Activated T-helper 2 cell treated with anti-CD3 and anti-CD28 coated beads, Interferon-gamma antibody, Interleukin-2, Interleukin-4, amounts not matched to agents 10 μg/mL and 5 μg/mL and 100 μg/mL, durations not matched to agents 14 hours and 24 hours and 36 hours (primary cell): ENCODE measurements around the gene MRAS. TPM values are rescaled to one million over a fixed set of nuclear protein-coding genes. Genes with fewer than 3 reads are reported as not detected.

ENCODE experiments used
- DNase-seq: peaks from one replicate; pipeline ENCODE4 v3.0.0; 2021; ENCODE audit warnings: low spot score
- H3K27ac Mint-ChIP-seq: one replicate; pipeline ENCODE4 v1.8.0; 2021; ENCODE audit warnings: mixed read lengths
- H3K27me3 Mint-ChIP-seq: one replicate; pipeline ENCODE4 v1.8.0; 2021; ENCODE audit warnings: low read depth, mixed read lengths
- H3K36me3 Mint-ChIP-seq: one replicate; pipeline ENCODE4 v1.8.0; 2021; ENCODE audit warnings: low read depth, mixed read lengths
- H3K4me1 Mint-ChIP-seq: one replicate; pipeline ENCODE4 v1.8.0; 2021; ENCODE audit warnings: low read depth, mixed read lengths
- H3K4me3 Mint-ChIP-seq: one replicate; pipeline ENCODE4 v1.8.0; 2021; ENCODE audit warnings: low read depth, mild to moderate bottlenecking, moderate library complexity, mixed read lengths
- H3K9me3 Mint-ChIP-seq: one replicate; pipeline ENCODE4 v1.8.0; 2021; ENCODE audit warnings: mixed read lengths
- intact Hi-C: fragments of 100-400 bp; cut with micrococcal nuclease; formaldehyde crosslinking; loops from one replicate; pipeline ENCODE4 v1.15.1; 2023
- total RNA-seq: library from RNA; stranded (reverse); gene quantifications from 2 replicates; pipeline ENCODE4 v1.2.3, GENCODE V29; 2022

MRAS gene
- total RNA-seq, 1 donor from 2014 or later, result not detected

DNA sequence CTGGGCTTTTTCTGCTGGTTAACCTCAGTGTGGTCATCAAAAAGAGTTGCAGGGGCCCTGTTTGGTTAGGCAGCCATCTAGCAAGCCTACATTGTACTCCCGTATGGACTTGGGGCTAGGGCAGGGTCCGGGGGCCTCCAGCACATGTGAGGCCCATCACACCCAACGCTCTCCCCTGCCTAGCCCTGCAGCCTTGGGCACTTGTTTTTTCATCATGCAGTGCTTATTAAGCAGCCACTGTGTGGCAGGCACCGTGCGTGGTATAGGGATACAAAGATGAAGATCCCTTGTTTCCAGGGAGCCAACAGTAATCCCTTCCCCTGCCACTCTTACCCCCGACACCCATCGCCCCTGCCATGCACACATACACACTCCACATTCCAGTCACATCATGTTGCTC lies 14.2 kb downstream of the MRAS start:
- Mint-ChIP-seq H3K27me3 (no peaks in the 10 kb centered on the region), H3K9me3 (no peaks in the 10 kb centered on the region), H3K4me1 (peaks cover under 1% of the 10 kb centered on the region), H3K27ac (no peak overlapping the region), H3K4me3 (no peak overlapping the region), H3K36me3 (no peaks in the 10 kb centered on the region)
- DNase-seq, result no peak
- intact Hi-C loops, result no loop called here

DNA sequence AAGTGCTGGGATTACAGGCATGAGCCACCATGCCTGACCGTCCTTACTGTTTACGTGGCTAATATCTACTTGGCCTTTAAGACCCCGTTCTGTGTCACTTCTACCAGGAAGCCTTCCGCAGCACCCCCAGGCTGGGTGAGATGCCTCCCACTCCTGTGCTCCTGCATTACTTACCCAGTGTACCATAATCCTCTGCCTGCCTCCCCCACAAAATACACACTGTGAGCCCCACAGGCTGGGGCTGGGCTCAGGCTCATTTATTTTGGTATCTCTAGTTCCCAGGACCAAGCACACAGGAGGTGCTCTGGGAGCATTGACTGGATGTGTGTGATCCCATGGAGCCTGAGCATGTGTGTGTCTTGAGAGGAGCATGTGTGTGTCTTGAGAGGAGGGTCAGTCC lies 14.9 kb downstream of the MRAS start:
- peaks cover 2% of the 10 kb centered on the region for H3K4me1 Mint-ChIP-seq
- no peaks in the 10 kb centered on the region for H3K36me3 Mint-ChIP-seq
- H3K9me3 Mint-ChIP-seq, result no peaks in the 10 kb centered on the region

DNA sequence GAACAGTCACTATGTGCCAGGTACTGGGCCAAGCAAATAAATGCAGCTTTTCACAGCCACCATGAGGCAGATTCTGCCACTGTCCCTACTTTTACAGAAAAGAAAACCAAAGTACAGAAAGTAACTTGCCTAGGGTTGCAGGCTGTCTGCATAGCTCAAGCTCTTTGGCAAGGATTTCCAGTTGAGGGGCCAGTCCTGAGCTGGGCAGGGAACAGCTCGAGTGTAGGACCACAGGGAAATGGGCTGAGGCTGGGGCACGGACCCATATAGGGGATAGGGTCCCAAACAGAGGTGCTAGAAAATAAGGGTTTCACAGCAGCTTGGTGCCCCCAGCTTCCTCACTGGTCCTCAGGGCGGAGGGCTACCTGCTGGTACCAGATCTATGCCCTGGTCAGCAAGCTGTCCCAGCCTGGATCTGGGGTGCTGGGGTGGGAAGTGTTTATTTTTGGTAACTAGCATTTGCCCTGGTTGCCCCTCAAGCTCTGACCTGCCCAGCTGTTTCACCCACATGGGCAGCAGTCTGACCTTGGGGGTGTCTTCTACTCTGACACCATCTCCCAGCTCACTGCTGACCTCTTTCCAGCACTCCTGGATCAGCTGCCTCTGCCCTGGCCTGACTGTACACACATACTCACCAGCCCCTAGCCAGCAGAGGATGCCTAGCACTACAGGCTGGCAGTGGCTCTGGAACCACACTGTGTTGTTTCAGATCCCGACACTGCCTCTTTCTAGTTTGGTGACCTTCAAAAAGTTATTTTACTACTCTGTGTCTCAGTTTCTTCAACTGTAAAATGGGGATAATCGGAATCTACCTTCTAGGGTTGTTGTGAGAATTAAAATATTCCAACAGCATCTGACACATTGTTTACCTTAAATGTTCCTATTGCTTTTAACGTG lies 16.2 kb downstream of the MRAS start:
- Mint-ChIP-seq H3K4me3 (no peak overlapping the region), H3K27ac (no peak overlapping the region), H3K36me3 (no peaks in the 10 kb centered on the region), H3K9me3 (no peaks in the 10 kb centered on the region), H3K4me1 (peaks cover 2% of the 10 kb centered on the region), H3K27me3 (no peaks in the 10 kb centered on the region)
- no peak for DNase-seq
- intact Hi-C loops, result no loop called here

More for the DNA sequence above, 14.9 kb downstream of the MRAS start:
- Mint-ChIP-seq H3K4me3 (no peak overlapping the region), H3K27ac (no peak overlapping the region), H3K27me3 (no peaks in the 10 kb centered on the region)
- no peak for DNase-seq
- intact Hi-C loops, result no loop called here

DNA sequence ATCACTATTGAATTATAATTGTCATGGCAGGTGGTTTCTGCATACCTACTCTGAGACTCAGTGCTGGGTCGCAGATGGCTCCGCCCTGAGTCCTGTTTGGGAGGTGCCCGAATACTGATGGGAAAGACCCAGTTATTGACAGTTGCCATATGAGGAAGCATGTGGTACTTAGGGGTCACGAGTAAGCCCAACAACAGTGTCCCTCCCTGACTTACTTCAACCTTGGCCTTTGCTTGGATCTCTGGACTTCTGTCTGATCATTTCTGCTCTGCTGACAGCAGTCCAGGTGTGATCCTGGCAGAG lies 16.8 kb downstream of the MRAS start:
- no peak for DNase-seq
- Mint-ChIP-seq H3K27me3 (no peaks in the 10 kb centered on the region), H3K9me3 (no peaks in the 10 kb centered on the region), H3K27ac (no peak overlapping the region), H3K4me3 (no peak overlapping the region), H3K4me1 (peaks cover 2% of the 10 kb centered on the region), H3K36me3 (no peaks in the 10 kb centered on the region)
- intact Hi-C loops, result no loop called here

DNA sequence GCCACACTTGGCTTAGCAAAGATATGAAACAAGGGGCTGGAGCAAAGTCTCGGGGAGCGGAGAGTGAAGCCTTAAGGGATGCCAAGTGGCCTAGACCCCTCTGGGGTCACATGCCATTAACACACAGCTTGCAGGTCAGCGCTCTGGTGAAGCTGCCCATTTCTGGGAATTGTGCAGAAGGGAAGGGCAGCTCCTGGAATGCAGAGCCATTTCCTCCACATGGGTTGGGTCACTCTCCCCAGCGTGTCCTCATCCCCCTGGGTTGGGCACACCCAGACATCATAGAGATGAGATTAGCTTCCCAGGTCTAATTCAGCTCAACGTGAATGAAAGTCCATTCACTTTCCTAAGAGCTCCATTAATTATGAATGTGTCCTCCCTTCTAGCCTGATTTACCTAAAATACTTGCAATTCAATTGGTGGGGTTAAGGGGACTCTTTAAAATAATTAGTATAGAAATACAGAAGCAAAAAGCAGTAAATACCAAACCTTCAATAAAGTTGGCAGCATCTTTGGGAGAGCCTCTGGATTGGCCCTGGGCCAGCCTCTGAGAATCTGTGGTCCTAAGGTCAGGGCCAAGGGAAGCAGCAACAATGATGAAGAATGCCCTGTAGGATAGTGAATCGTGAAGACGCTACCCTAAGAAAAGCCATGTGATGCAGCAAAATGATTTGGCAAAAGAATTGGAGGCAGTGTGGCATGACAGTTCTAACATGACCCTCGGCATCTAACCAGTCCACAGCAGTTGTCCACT lies 17.8 kb downstream of the MRAS start:
- Mint-ChIP-seq H3K9me3 (no peaks in the 10 kb centered on the region), H3K36me3 (no peaks in the 10 kb centered on the region), H3K4me3 (no peak overlapping the region), H3K4me1 (peaks cover 3% of the 10 kb centered on the region), H3K27ac (no peak overlapping the region), H3K27me3 (peaks cover 5% of the 10 kb centered on the region)
- no peak for DNase-seq
- intact Hi-C loops, result no loop called here

DNA sequence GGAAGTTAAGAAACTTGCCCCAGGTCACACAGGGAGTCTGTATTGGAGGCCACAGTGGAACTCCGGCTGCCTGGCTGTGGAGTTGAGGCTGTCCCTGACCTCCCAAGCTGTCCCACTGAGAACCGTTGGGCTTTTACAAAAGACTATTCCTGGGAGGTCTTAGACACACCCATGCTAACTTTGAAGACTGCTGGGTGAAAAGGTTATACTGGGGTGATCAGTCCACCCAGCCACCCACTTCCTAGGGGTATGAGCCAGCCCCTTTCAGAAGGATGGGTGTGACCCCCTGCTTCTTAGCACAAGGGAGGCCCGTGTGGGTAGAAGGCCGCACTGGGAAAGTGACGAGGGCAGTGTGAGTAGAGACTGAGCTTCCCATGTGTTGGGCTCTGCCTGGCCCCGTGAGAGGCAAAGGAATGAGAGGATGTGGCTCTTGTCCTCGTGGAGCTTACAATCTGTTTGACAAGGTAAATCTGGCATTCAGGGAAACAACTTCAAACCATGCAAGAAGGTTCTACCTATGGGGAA lies 19.0 kb downstream of the MRAS start:
- intact Hi-C loops, result no loop called here
- no peaks in the 10 kb centered on the region for H3K9me3 Mint-ChIP-seq
- peaks cover 11% of the 10 kb centered on the region for H3K27me3 Mint-ChIP-seq
- H3K36me3 Mint-ChIP-seq, result no peaks in the 10 kb centered on the region
- H3K4me1 Mint-ChIP-seq, result peaks cover 7% of the 10 kb centered on the region
- no peak overlapping the region for H3K27ac Mint-ChIP-seq
- H3K4me3 Mint-ChIP-seq, result no peak overlapping the region
- no peak for DNase-seq

DNA sequence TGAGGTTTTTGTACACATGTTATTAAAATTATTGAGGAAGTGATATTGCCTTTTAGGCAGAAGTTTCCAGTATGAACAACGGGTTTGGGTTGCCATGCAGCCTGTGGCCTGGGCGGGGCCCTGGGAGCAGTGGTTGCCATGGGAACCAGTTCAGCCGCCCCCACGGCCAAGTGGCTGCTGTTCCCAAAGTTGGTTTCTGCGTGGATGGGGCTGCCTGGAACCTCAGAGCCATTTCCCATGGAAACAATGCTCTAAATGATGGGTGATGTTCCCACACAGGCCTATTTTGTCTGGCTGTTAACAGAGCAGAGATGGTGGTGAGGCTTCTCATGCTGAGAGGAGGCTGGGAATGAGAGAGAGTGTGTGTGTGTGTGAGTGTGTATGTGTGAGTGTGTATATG lies 19.5 kb downstream of the MRAS start:
- H3K27ac Mint-ChIP-seq, result no peak overlapping the region
- H3K4me3 Mint-ChIP-seq, result no peak overlapping the region
- H3K9me3 Mint-ChIP-seq, result no peaks in the 10 kb centered on the region
- intact Hi-C loops, result no loop called here
- no peak for DNase-seq
- no peaks in the 10 kb centered on the region for H3K36me3 Mint-ChIP-seq
- peaks cover 11% of the 10 kb centered on the region for H3K27me3 Mint-ChIP-seq
- H3K4me1 Mint-ChIP-seq, result peaks cover 7% of the 10 kb centered on the region

DNA sequence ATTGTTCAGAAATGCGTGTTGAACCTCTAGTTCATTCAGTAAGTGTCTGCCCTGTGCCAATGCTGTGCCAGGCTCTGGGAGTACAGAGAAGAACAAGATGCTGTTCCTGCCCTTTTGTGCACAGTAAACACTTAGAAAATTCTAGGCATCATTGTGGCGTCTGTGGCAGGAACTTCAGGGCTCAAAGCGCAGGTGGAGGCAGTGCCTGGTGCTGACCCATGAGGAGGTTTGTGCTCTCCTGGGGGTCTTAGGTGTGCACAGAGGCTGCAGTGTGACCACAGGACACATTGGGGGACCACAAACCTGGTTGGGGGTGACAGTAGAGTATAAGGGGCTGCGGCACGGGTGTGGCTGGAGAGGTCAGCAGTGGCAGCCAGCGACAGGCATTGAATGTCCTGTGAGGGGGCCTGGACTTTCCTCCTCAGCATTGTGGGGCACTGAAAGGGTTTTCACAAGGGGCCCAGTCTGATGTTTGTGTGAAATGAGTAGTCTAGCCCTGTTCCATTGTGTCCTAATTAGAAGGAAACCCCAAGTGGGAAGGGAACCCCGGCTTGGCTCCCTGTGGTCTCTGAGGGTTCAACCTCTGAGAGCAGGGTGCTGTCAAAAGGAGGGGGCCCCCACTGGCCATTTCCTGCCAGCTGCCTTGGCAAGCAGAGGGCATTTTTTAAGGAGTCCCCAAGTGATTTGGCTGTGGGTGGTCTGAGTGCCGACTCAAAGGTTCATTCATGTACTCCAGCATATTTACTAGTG lies 20.9 kb downstream of the MRAS start:
- intact Hi-C loops, result no loop called here
- no peaks in the 10 kb centered on the region for H3K9me3 Mint-ChIP-seq
- no peak for DNase-seq
- H3K4me3 Mint-ChIP-seq, result no peak overlapping the region
- H3K36me3 Mint-ChIP-seq, result no peaks in the 10 kb centered on the region
- H3K27me3 Mint-ChIP-seq, result peaks cover 11% of the 10 kb centered on the region
- no peak overlapping the region for H3K27ac Mint-ChIP-seq
- peaks cover 7% of the 10 kb centered on the region for H3K4me1 Mint-ChIP-seq

DNA sequence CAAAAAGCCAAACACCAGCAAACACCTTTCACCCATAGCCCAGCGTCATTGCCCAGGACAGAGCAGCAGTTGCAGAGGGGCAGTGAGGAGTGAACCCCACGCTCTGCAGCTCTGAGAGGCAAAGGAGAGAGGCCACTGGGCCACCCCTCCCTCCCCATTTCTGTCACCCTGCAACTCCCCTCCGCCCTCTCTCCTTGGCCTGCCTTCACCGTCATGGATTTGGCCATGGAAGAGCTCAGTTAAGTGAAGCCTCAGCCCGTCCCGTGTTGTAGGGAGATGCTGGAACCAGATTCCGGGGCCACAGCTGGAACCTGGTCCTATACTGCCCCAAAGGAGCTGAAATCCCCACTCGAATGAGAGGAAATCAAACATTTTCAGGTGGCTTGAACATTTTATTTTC lies 21.9 kb downstream of the MRAS start:
- no peaks in the 10 kb centered on the region for H3K9me3 Mint-ChIP-seq
- H3K36me3 Mint-ChIP-seq, result no peaks in the 10 kb centered on the region
- H3K4me1 Mint-ChIP-seq, result peaks cover 7% of the 10 kb centered on the region
- intact Hi-C loops, result no loop called here
- H3K4me3 Mint-ChIP-seq, result no peak overlapping the region
- H3K27me3 Mint-ChIP-seq, result peaks cover 11% of the 10 kb centered on the region
- no peak for DNase-seq
- no peak overlapping the region for H3K27ac Mint-ChIP-seq

DNA sequence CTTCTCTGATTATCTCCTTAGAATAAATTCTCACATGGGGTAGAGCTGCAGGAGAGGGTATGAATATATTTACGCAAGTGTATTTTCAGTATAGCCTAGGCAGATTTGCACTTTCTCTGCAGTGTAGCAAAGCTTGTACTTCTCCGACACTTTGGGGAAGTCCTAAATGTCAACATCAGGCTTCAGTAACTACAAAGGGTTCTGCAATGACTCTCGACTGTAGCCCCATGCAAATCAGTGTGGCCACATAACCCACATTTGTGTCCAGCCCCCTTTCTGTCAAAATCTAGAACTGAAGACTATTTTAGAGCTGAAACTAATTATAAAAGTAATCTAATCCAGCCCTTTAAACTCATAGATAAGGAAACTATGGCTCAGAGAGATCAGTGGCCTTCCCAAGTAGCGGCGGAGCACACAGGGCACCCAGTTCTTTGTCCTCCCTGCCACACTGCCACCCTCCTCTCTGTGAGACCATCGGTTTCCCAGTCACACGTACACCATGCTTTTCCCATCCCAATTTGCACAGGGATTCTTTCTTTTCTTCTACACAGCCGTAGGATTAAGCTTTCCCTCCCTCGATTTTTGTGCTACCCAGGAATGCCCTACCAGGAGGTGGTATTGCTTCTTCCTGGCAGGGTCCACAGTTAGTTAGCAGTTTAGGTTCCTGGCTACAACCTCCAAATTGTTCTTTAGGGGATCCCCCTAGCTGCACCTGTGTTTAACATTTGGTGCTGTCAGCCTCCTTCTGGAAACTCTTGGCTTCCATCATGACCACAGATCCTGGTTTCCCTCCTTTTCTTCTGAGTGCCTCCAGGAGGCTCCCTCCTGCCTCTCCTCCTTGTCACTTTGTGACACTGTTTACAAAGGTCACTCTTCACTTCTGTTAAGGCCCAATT lies 22.9 kb downstream of the MRAS start:
- no peaks in the 10 kb centered on the region for H3K9me3 Mint-ChIP-seq
- intact Hi-C loops, result no loop called here
- H3K4me1 Mint-ChIP-seq, result peaks cover 7% of the 10 kb centered on the region
- DNase-seq, result no peak
- H3K4me3 Mint-ChIP-seq, result no peak overlapping the region
- peaks cover 13% of the 10 kb centered on the region for H3K27me3 Mint-ChIP-seq
- no peak overlapping the region for H3K27ac Mint-ChIP-seq
- no peaks in the 10 kb centered on the region for H3K36me3 Mint-ChIP-seq

DNA sequence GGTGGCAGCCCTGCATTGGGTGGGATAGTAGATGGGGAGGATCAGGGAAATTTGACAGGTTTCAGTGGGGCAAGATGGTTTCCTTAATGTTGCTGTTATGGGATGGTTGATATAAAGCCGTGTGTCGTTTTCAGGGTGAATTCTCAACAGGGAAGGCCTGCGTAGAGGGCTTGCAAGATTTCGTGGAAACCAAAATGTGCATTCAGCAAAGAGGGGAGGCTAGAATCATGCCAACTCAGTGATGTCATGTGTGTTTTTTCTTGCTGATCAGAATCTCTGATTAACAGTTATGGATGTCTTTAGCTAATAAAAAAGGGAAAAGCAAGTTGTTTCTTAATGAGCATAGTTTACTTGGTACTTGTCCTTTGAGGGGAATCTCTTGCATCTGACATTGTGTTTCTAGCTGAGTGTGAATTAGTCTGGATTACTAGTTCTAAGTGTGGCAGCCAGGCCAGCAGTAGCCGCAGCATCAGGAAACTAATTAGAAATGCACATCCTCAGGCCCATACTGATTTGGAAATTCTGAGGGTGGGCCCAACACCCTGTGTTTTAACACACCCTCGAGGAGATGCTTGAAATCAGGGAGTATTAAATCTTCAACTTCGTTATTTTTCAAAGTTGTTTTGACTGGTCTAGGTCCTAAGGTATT lies 24.8 kb downstream of the MRAS start:
- peaks cover 5% of the 10 kb centered on the region for H3K4me1 Mint-ChIP-seq
- no peaks in the 10 kb centered on the region for H3K9me3 Mint-ChIP-seq
- no peak overlapping the region for H3K27ac Mint-ChIP-seq
- H3K4me3 Mint-ChIP-seq, result no peak overlapping the region
- peaks cover 13% of the 10 kb centered on the region for H3K27me3 Mint-ChIP-seq
- H3K36me3 Mint-ChIP-seq, result no peaks in the 10 kb centered on the region
- no peak for DNase-seq
- intact Hi-C loops, result no loop called here

DNA sequence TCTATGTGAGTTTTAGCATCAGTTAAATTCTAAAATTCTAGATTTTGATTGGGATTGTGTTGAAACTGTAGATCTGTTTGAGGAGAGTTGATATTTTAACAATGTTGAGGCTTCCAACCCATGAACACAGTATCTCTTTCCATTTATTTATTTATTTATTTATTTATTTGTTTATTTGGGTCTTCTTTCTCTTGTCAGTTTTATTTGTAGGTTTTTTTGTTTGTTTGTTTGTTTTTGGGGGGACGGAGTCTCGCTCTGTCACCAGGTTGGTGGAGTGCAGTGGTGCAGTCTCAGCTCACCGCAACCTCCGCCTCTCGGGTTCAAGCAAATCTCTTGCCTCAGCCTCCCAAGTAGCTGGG lies 25.3 kb downstream of the MRAS start:
- Mint-ChIP-seq H3K4me3 (no peak overlapping the region), H3K27ac (no peak overlapping the region), H3K36me3 (no peaks in the 10 kb centered on the region), H3K4me1 (peaks cover 5% of the 10 kb centered on the region), H3K27me3 (peaks cover 13% of the 10 kb centered on the region), H3K9me3 (no peaks in the 10 kb centered on the region)
- intact Hi-C loops, result no loop called here
- no peak for DNase-seq
